ENCODE measurements around the gene LSS. TPM values are rescaled to one million over a fixed set of nuclear protein-coding genes. Genes with fewer than 3 reads are reported as not detected.

LSS gene
- total and polyA plus RNA-seq, 2 donors (not counting 3 experiments of a cell fraction or from before 2014, with no cell fraction given) = 120 to 141 TPM

- no peaks in the 10 kb centered on the region for H3K9me1 ChIP-seq (replicated peaks; ENCODE audit: control insufficient read depth, extremely low read depth, insufficient read depth, low read length)
- H3K4me1 ChIP-seq (ENCODE audit: control insufficient read depth, extremely low read depth, insufficient read depth, low read length) = no peaks in the 10 kb centered on the region
- H3K4me2 ChIP-seq (ENCODE audit: insufficient read depth, low read length) = no peak overlapping the region
- H3K79me2 ChIP-seq (ENCODE audit: control insufficient read depth, insufficient read depth, low read length) = no peaks in the 10 kb centered on the region
- no peak overlapping the region for H3K9ac ChIP-seq (replicated peaks; ENCODE audit: extremely low read depth, insufficient read depth, low read length)
- H4K20me1 ChIP-seq (replicated peaks; ENCODE audit: control insufficient read depth, extremely low read depth, insufficient read depth, low read length) = no peaks in the 10 kb centered on the region
- H2AFZ ChIP-seq (ENCODE audit: low read depth, low read length) = no peak overlapping the region
- CTCF ChIA-PET = interaction anchor here (2.7 to 4.0 kb wide), 2 partner anchors 12 to 20 kb away, joined by 11 to 39 read pairs; no protein-coding TSS in a partner anchor
- no peaks in the 10 kb centered on the region for H3K27me3 ChIP-seq (ENCODE audit: control insufficient read depth in 2 of 2, insufficient read depth in 2 of 2, low read length in 2 of 2)
- H3K27ac ChIP-seq (ENCODE audit: insufficient read depth, low read depth, low read length) = no peak overlapping the region
- FAIRE-seq (no peak), DNase-seq (ENCODE audit: low read depth, low spot score) (no peak)
- H3K36me3 ChIP-seq (ENCODE audit: control insufficient read depth in 2 of 2, extremely low read depth in 1 of 2, insufficient read depth in 2 of 2, low read length in 2 of 2) = no peaks in the 10 kb centered on the region
- TF ChIP-seq POLR2A (IDR thresholded peaks at IDR 0.05; ENCODE audit: low read depth, low read length) (no peak), FOS (IDR thresholded peaks at IDR 0.05; ENCODE audit: borderline replicate concordance, insufficient read depth, low read length) (no peak), CTCF (IDR thresholded peaks at IDR 0.05; ENCODE audit: extremely low read depth in 1 of 2, insufficient read depth in 1 of 2, low read depth in 1 of 2, low read length in 2 of 2) (no peak), JUN (IDR thresholded peaks at IDR 0.05; ENCODE audit: borderline replicate concordance, insufficient read depth, insufficient read length, low read depth) (no peak), MAX (IDR thresholded peaks at IDR 0.05; ENCODE audit: insufficient read depth, insufficient read length) (no peak), POLR2AphosphoS5 (IDR thresholded peaks at IDR 0.05; ENCODE audit: insufficient read depth, low read depth, low read length) (no peak), GATA2 (IDR thresholded peaks at IDR 0.05; ENCODE audit: insufficient read depth, insufficient read length, low read depth, low read length) (no peak), EZH2 (IDR thresholded peaks at IDR 0.05; ENCODE audit: borderline replicate concordance, low read depth, low read length, severe bottlenecking) (no peak), MYC (IDR thresholded peaks at IDR 0.05; ENCODE audit: low read depth, low read length) (no peak)
- dilution Hi-C loops (cut with MboI; ENCODE audit: extremely low pct_ligation_motif_present, low sequenced_read_pairs) = no loop called here
- intact Hi-C loops (cut with micrococcal nuclease) = loop anchor here (5.0 kb wide), 1 partner anchor 32 kb away; no protein-coding TSS in a partner anchor
- H3K9me3 ChIP-seq (replicated peaks; ENCODE audit: control insufficient read depth, insufficient read depth, low read length) = no peaks in the 10 kb centered on the region
- POLR2A ChIA-PET = no interaction called here
- no TSS peak for BruUV-seq (replicated peaks)
- H3K4me3 ChIP-seq (replicated peaks in 1 of 3; ENCODE audit: insufficient read depth in 1 of 3, low read depth in 1 of 3, low read length in 3 of 3) = no peak overlapping the region
Measured at GRCh38 chr21:46154955-46155513, 73.5 kb downstream of the LSS start.

All from endothelial cell of umbilical vein (primary cell).